Upper lobe of right lung (tissue), 1 donor: ENCODE data around the gene ARID3A. TPM values are rescaled to one million over a fixed set of nuclear protein-coding genes. Genes with fewer than 3 reads are reported as not detected.

Source experiments
- ATAC-seq: fragments of 200-7000 bp; cut with Tn5 transposase; one replicate; pipeline ENCODE4 v1.9.1; 2020; ENCODE audit warnings: mild to moderate bottlenecking, moderate library complexity
- DNase-seq: peaks from one replicate; pipeline ENCODE4 v3.0.0-alpha.2; 2020
- H3K27ac ChIP-seq: fragments of 200-600 bp; one replicate; pipeline ENCODE4 v1.8.0; 2022
- H3K27me3 ChIP-seq: fragments of 200-600 bp; one replicate; pipeline ENCODE4 v1.8.0; 2022; ENCODE audit warnings: mild to moderate bottlenecking
- H3K36me3 ChIP-seq: fragments of 200-600 bp; one replicate; pipeline ENCODE4 v1.8.0; 2022
- H3K4me1 ChIP-seq: fragments of 200-600 bp; one replicate; pipeline ENCODE4 v1.8.0; 2022
- H3K4me3 ChIP-seq: fragments of 200-600 bp; one replicate; pipeline ENCODE4 v1.8.0; 2022; ENCODE audit warnings: mild to moderate bottlenecking
- H3K9me3 ChIP-seq: fragments of 200-600 bp; one replicate; pipeline ENCODE4 v1.8.0; 2022
- intact Hi-C: fragments of 100-400 bp; cut with DNase I; formaldehyde crosslinking; loops from one replicate; pipeline ENCODE4 v1.11.0; 2022
- total RNA-seq: library from RNA; stranded (reverse); fragmentation: NEBNext Ultra II Directional; extraction: Animal tissue kit (Norgen Biotek cat#: 25700); gene quantifications from one replicate; pipeline ENCODE4 v1.2.1, GENCODE V29; 2021
- TF ChIP-seq, protein P1 (sequence below): fragments of 200-600 bp; IDR thresholded peaks from one replicate; pipeline ENCODE4 v1.8.0; 2022; ENCODE audit warnings: antibody characterized with exemption
- donor health status: DM: no; HTN: yes; CAD: no; lungs with severe emphysema.

ARID3A gene
- total RNA-seq, 1 donor from 2014 or later, result 16.1 TPM

- Histone ChIP-seq H3K4me3 (no peak overlapping the region), H3K9me3 (no peaks in the 10 kb centered on the region), H3K27me3 (peaks cover 44% of the 10 kb centered on the region), H3K36me3 (no peaks in the 10 kb centered on the region), H3K4me1 (peaks cover 10% of the 10 kb centered on the region), H3K27ac (no peak overlapping the region)
- ATAC-seq (no peak), DNase-seq (no peak)
- intact Hi-C loops, result no loop called here
- TF ChIP-seq, protein P1, sequence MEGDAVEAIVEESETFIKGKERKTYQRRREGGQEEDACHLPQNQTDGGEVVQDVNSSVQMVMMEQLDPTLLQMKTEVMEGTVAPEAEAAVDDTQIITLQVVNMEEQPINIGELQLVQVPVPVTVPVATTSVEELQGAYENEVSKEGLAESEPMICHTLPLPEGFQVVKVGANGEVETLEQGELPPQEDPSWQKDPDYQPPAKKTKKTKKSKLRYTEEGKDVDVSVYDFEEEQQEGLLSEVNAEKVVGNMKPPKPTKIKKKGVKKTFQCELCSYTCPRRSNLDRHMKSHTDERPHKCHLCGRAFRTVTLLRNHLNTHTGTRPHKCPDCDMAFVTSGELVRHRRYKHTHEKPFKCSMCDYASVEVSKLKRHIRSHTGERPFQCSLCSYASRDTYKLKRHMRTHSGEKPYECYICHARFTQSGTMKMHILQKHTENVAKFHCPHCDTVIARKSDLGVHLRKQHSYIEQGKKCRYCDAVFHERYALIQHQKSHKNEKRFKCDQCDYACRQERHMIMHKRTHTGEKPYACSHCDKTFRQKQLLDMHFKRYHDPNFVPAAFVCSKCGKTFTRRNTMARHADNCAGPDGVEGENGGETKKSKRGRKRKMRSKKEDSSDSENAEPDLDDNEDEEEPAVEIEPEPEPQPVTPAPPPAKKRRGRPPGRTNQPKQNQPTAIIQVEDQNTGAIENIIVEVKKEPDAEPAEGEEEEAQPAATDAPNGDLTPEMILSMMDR, result no peak
Measured at GRCh38 chr19:1003283-1003682, 77.4 kb downstream of the ARID3A start.

DNA sequence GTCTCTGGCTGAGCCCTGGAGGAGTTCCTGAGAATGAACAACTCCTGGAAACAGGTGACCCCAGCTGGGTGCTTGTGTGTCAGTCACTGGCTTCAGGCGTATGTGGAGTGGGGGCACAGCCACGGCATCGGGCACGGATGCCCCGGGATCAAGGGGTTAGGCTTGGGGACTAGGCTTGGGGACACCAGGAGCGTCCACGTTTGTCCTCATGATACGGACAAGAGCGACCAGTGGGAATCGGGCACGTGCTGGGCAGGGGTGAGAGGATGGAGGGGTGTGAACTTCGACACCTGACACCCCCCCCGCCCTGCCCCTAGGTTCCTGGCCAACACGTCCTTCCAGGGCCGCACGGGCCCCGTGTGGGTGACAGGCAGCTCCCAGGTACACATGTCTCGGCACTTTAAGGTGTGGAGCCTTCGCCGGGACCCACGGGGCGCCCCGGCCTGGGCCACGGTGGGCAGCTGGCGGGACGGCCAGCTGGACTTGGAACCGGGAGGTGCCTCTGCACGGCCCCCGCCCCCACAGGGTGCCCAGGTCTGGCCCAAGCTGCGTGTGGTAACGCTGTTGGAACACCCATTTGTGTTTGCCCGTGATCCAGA, 78.5 kb downstream of the ARID3A start:
- H3K36me3 ChIP-seq, result peaks cover under 1% of the 10 kb centered on the region
- H3K4me3 ChIP-seq, result no peak overlapping the region
- peaks cover 36% of the 10 kb centered on the region for H3K27me3 ChIP-seq
- H3K9me3 ChIP-seq, result no peaks in the 10 kb centered on the region
- H3K27ac ChIP-seq, result no peak overlapping the region
- DNase-seq (no peak), ATAC-seq (no peak)
- peaks cover 10% of the 10 kb centered on the region for H3K4me1 ChIP-seq
- TF ChIP-seq, protein P1, result no peak
- intact Hi-C loops, result no loop called here

GRCh38 chr19:1004803-1005664, 79.2 kb downstream of the ARID3A start:
- intact Hi-C loops, result no loop called here
- no peak overlapping the region for H3K27ac ChIP-seq
- no peak overlapping the region for H3K4me3 ChIP-seq
- no peak for ATAC-seq
- H3K36me3 ChIP-seq, result peaks cover 8% of the 10 kb centered on the region
- H3K27me3 ChIP-seq, result peaks cover 29% of the 10 kb centered on the region
- peaks cover 10% of the 10 kb centered on the region for H3K4me1 ChIP-seq
- TF ChIP-seq, protein P1, result no peak
- H3K9me3 ChIP-seq, result no peaks in the 10 kb centered on the region
- DNase-seq, result no peak

DNA sequence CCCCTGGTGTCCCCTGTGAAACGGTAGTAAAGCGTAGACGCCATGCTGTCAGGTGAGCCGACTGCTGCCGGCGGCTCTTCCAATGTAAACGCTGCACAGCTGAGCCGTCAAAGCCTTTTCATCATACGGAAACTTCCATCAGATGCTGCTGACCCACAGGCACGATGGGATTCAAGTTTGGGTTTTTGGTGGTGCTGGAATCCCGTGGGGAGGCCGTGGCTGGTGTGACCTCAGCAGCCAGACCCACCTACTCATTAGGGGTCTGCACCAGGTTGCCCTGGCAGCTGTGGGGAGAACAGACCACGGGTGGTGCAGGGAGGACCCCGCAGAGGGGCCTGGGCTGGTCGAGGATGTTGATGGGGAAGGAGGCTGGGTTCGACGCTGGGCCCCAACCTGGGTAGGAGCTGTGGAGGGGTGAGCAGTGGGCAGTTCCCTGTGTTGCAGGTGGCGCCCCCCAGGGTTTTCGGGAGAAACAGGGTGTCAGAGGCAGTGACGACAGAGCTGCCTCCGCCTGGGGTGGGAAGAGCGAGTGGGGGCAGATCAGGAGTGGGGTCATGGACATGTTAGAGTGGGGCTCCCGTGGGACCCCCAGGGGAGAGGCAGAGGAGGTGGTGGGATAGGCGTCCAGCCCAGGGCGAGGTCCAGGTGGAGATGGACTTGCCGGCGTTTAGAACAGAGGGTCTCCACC, 81.0 kb downstream of the ARID3A start:
- no peak overlapping the region for H3K27ac ChIP-seq
- peaks cover under 1% of the 10 kb centered on the region for H3K4me1 ChIP-seq
- H3K9me3 ChIP-seq, result no peaks in the 10 kb centered on the region
- ATAC-seq, result no peak
- intact Hi-C loops, result no loop called here
- H3K27me3 ChIP-seq, result peaks cover 16% of the 10 kb centered on the region
- TF ChIP-seq, protein P1, result no peak
- H3K4me3 ChIP-seq, result no peak overlapping the region
- DNase-seq, result no peak
- peaks cover 26% of the 10 kb centered on the region for H3K36me3 ChIP-seq

DNA sequence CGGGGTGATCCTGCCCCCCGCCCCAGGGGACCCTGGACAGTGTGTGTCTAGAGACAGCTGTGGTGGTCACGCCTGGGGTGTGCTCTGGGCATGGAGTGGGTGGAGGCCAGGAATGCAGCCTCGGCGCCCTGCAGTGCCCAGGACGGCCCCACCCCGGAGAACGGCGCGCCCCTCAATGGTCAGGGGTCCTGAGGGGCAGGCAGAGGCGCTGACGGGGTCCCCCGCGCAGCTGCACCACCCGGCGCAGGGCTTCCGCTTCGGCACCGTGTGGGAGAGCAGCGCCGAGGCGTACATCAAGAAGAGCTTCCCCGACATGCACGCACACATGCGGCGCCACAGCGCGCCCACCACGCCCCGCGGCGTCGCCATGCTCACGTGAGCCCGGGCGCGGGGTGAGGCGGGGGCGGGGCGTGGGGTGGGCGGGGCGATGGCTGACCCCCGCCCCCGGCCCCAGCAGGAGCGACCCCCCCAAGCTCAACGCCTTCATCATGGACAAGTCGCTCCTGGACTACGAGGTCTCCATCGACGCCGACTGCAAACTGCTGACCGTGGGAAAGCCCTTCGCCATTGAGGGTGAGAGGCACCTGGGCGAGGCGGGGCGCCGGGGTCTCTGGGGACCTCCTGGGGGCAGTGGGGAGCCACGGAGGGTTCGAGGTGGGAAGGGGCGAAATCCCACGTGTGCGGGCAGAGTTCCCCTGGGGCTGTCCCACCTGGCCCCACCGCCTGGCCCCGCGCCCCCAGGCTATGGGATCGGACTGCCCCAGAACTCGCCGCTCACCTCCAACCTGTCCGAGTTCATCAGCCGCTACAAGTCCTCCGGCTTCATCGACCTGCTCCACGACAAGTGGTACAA, 81.8 kb downstream of the ARID3A start:
- H3K4me3 ChIP-seq, result no peak overlapping the region
- no peaks in the 10 kb centered on the region for H3K9me3 ChIP-seq
- TF ChIP-seq, protein P1, result no peak
- H3K27me3 ChIP-seq, result peaks cover 12% of the 10 kb centered on the region
- no peak for ATAC-seq
- peaks cover 34% of the 10 kb centered on the region for H3K36me3 ChIP-seq
- DNase-seq, result no peak
- no peaks in the 10 kb centered on the region for H3K4me1 ChIP-seq
- intact Hi-C loops, result no loop called here
- H3K27ac ChIP-seq, result no peak overlapping the region
